ENCODE results near the gene TBPL1. TPM values are rescaled to one million over a fixed set of nuclear protein-coding genes. Genes with fewer than 3 reads are reported as not detected.

Gene TBPL1
- total and polyA plus RNA-seq, 9 of the 15 experiments (the other 6 are each of a cell fraction or from before 2014, with no cell fraction given) = 78.1 to 152 (median 107) TPM

- TF ChIP-seq ZBTB40 (IDR thresholded peaks at IDR 0.05) = no peak
- TF ChIP-seq ZBTB40 (CRISPR knock-in tag; IDR thresholded peaks at IDR 0.05) = no peak
- TF ChIP-seq CXXC5 (CRISPR knock-in tag; IDR thresholded peaks at IDR 0.05) = no peak
- no peak for TF ChIP-seq GATAD2A (IDR thresholded peaks at IDR 0.05)
- no peak for TF ChIP-seq PHB (CRISPR knock-in tag; IDR thresholded peaks at IDR 0.05)
- TF ChIP-seq POLR2AphosphoS5 (IDR thresholded peaks at IDR 0.05; ENCODE audit: control insufficient read depth, insufficient read depth, low read depth, low read length) = peak; percentile 77; the same call in 1 of the 2 replicates
- TF ChIP-seq HNRNPL (IDR thresholded peaks at IDR 0.05; ENCODE audit: low read depth, low read length) = no peak
- no peak for TF ChIP-seq ESRRA (IDR thresholded peaks at IDR 0.05; ENCODE audit: borderline replicate concordance, low read depth)
Measured at GRCh38 chr6:133959667-133960368, 6.8 kb downstream of the TBPL1 start (continued).

Data from K562 (cell line).